ENCODE data around the gene APBA2.

DNA sequence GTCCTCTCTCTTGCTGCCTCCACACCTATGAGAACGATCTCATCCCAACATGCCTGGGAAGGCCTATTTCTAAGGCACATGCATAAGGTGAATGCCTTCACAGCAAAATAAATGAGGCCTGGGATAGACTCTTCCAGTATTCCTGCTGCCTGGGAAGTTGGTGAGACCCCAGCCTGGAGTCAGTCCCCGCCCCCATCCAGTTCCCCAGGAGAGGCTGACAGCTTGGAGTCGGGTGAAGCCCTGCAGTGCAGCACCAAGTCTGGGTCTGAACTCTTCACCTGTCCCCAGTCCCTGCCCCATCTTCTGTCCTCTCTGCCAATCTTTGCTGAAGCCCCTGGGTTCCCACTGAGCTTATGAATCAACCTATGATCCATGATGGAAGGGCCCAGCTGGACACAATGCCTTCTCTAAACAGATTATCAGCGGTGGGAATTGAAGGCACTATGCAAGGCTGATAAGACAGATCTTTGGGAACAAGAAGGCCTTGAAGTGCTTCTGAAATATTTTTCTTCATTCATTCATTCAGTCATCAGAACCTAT is 10.2 kb upstream of the APBA2 start:
- no peak for TF ChIP-seq CTCF (IDR thresholded peaks at IDR 0.05)
- no peak for TF ChIP-seq POLR2A (IDR thresholded peaks at IDR 0.05)
- no peak for TF ChIP-seq POLR2AphosphoS5 (IDR thresholded peaks at IDR 0.05)

All from stomach (tissue), 4 donors.